ENCODE measurements around the gene NUP188. TPM values are rescaled to one million over a fixed set of nuclear protein-coding genes. Genes with fewer than 3 reads are reported as not detected.
A peak's percentile ranks its signal among the peaks of the same experiment; 100 is the strongest.

Gene NUP188
- total and polyA plus RNA-seq, 2 of the 4 experiments (the other 2 are of a cell fraction) = 53.0 to 59.1 TPM

GRCh38 chr9:128987805-128988204 lies 40.3 kb downstream of the NUP188 start:
- H3K4me3 ChIP-seq (ENCODE audit: insufficient read depth, low read depth, low read length) = no peak overlapping the region
- peak overlapping the region; percentile 8; the same call in 1 of the 2 replicates for H3K18ac ChIP-seq (ENCODE audit: low read depth, low read length)
- peak overlapping the region; percentile 48; the same call in 1 of the 2 replicates for H3K14ac ChIP-seq (replicated peaks; ENCODE audit: low read depth, low read length)
- H2AK5ac ChIP-seq (ENCODE audit: low read depth, low read length) = peak overlapping the region; percentile 72; the same call in 1 of the 2 replicates
- H3K4me1 ChIP-seq (ENCODE audit: control insufficient read depth, insufficient read depth, low read length) = peaks cover 10% of the 10 kb centered on the region
- ChIA-PET CTCF (interaction anchor here (0.7 to 1.1 kb wide), 4 partner anchors 18 to 170 kb away, joined by 3 to 6 read pairs (median 3); partner anchors contain the start of genes ENDOG and SH3GLB2), POLR2A (ENCODE audit: unreplicated experiment) (no interaction called here)
- H4K91ac ChIP-seq (ENCODE audit: insufficient read depth, low read depth, low read length) = no peak overlapping the region
- H2AK9ac ChIP-seq (replicated peaks; ENCODE audit: low read depth, low read length, poor library complexity) = peak overlapping the region; percentile 12
- H3K4me2 ChIP-seq (ENCODE audit: low read depth, low read length) = peak overlapping the region; percentile 29; the same call in 1 of the 2 replicates
- H4K5ac ChIP-seq (ENCODE audit: low read depth, low read length) = no peak overlapping the region
- DNase-seq (peak; percentile 80), ATAC-seq (ENCODE audit: low read depth) (peak; percentile 96)
- no TSS peak for BruUV-seq (replicated peaks)
- H3K9ac ChIP-seq (ENCODE audit: low read depth, low read length) = no peak overlapping the region
- WGBS, 2 experiments (ENCODE audit: extremely low coverage in 2 of 2, insufficient read length in 1 of 2) = no CpG with 5 or more reads among the region's 5 CpGs
- dilution Hi-C loops (cut with HindIII; ENCODE audit: low sequenced_read_pairs, unreplicated experiment) (no loop called here), in situ Hi-C loops (cut with MboI; ENCODE audit: low sequenced_read_pairs) (no loop called here), intact Hi-C loops (cut with micrococcal nuclease) (no loop called here)
- H3K9me3 ChIP-seq (ENCODE audit: control insufficient read depth, insufficient read depth, low read length) = no peaks in the 10 kb centered on the region
- peak overlapping the region; percentile 49; the same call in 1 of the 2 replicates for H3K27ac ChIP-seq (ENCODE audit: insufficient read depth, low read length)
- H2BK15ac ChIP-seq (ENCODE audit: low read depth, low read length) = no peak overlapping the region
- H3K9me1 ChIP-seq (ENCODE audit: insufficient read depth, low read length) = peaks cover 13% of the 10 kb centered on the region
- no peaks in the 10 kb centered on the region for H4K20me1 ChIP-seq (ENCODE audit: insufficient read depth, low read length)
- H2BK5ac ChIP-seq (ENCODE audit: low read depth, low read length, poor library complexity, severe bottlenecking) = peak overlapping the region; percentile 70
- peaks cover 0 to 12% of the 10 kb centered on the region in 2 experiments; a peak in 3 of 4 replicates for H3K79me1 ChIP-seq (ENCODE audit: low read depth in 1 of 2, low read length in 2 of 2)
- H3K23ac ChIP-seq (ENCODE audit: low read depth, low read length) = no peak overlapping the region
- H3K56ac ChIP-seq (ENCODE audit: extremely low read depth, insufficient read depth, low read length) = no peak overlapping the region
- peaks cover 45% of the 10 kb centered on the region for H3K36me3 ChIP-seq (ENCODE audit: control insufficient read depth, insufficient read depth, low read length)
- peak overlapping the region in 1 of 2 experiments; percentile 61; a peak in 1 of 4 replicates for H4K8ac ChIP-seq (ENCODE audit: low read depth in 2 of 2, low read length in 2 of 2)
- H3K27me3 ChIP-seq (ENCODE audit: control insufficient read depth, insufficient read depth, low read length) = no peaks in the 10 kb centered on the region
- TF ChIP-seq, protein P1, sequence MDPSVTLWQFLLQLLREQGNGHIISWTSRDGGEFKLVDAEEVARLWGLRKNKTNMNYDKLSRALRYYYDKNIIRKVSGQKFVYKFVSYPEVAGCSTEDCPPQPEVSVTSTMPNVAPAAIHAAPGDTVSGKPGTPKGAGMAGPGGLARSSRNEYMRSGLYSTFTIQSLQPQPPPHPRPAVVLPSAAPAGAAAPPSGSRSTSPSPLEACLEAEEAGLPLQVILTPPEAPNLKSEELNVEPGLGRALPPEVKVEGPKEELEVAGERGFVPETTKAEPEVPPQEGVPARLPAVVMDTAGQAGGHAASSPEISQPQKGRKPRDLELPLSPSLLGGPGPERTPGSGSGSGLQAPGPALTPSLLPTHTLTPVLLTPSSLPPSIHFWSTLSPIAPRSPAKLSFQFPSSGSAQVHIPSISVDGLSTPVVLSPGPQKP (IDR thresholded peaks at IDR 0.05; ENCODE audit: borderline replicate concordance, low read depth, low read length) = no peak
- TF ChIP-seq, protein P2, sequence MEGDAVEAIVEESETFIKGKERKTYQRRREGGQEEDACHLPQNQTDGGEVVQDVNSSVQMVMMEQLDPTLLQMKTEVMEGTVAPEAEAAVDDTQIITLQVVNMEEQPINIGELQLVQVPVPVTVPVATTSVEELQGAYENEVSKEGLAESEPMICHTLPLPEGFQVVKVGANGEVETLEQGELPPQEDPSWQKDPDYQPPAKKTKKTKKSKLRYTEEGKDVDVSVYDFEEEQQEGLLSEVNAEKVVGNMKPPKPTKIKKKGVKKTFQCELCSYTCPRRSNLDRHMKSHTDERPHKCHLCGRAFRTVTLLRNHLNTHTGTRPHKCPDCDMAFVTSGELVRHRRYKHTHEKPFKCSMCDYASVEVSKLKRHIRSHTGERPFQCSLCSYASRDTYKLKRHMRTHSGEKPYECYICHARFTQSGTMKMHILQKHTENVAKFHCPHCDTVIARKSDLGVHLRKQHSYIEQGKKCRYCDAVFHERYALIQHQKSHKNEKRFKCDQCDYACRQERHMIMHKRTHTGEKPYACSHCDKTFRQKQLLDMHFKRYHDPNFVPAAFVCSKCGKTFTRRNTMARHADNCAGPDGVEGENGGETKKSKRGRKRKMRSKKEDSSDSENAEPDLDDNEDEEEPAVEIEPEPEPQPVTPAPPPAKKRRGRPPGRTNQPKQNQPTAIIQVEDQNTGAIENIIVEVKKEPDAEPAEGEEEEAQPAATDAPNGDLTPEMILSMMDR (conservative IDR thresholded peaks at IDR 0.05; ENCODE audit: low read depth, low read length) = 0 out of 2 replicates have a peak, but pooled peaks have one; percentile 6
- no peak for TF ChIP-seq MXI1 (IDR thresholded peaks at IDR 0.05; ENCODE audit: borderline replicate concordance, low read depth, low read length)
- no peak for TF ChIP-seq CHD1 (IDR thresholded peaks at IDR 0.05; ENCODE audit: low read depth, low read length)
- TF ChIP-seq FOS (IDR thresholded peaks at IDR 0.05; ENCODE audit: low read depth, low read length) = 0 out of 2 replicates have a peak, but pooled peaks have one; percentile 28
- H2BK120ac ChIP-seq (ENCODE audit: low read depth, low read length) = peak overlapping the region; percentile 68
- peak overlapping the region; percentile 45; the same call in 1 of the 2 replicates for H2BK20ac ChIP-seq (ENCODE audit: low read depth, low read length)
- H2AFZ ChIP-seq (replicated peaks; ENCODE audit: low read length, poor library complexity) = peak overlapping the region; percentile 1
- H3K4ac ChIP-seq (ENCODE audit: low read depth, low read length) = peak overlapping the region; percentile 52; the same call in 1 of the 2 replicates
